22Rv1 (cell line): ENCODE results near the gene LRRC55.

Experiments used
- CTCF ChIP-seq: fragments of 450-650 bp; IDR thresholded peaks from 2 replicates; pipeline ENCODE4 v1.5.1; 2017; ENCODE audit warnings: mild to moderate bottlenecking
- ZFX ChIP-seq: fragments of 450-650 bp; IDR thresholded peaks from 2 replicates; pipeline ENCODE4 v1.6.1; 2017; ENCODE audit warnings: antibody characterized with exemption, borderline replicate concordance

DNA sequence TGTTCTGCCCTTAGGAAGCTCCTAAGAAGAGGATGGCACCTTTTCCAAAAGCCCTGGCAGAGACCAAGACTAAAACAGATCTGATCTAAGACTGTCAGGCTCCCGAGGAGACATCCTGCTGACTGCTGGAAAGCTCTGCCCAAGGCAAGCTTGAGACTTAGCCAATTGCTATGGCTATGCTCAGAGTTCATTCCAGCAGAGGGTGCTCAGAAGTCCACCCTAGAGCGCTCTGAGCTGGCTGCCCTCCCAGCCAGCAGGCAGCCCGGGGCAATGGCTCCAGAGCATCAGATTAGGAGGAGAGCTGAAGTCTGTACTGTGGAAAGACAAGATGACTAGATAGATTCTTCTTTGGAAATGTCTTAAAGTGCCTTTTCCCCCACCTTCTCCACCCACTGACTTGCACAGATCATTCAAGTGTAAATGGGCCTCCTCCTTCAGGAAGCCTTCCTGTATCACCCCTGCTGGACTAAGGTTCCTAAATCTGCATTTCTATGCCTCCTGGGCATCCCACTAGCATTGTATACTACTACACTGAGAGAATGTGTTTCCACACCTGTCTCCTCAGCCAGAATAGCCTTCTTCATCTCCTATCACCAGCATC is 23.4 kb downstream of the LRRC55 start:
- TF ChIP-seq CTCF (no peak), ZFX (no peak)
